HCT116 (cell line): Measurements from ENCODE around the gene TRPC6. TPM values are rescaled to one million over a fixed set of nuclear protein-coding genes. Genes with fewer than 3 reads are reported as not detected.

Experiments used
- ATAC-seq: fragments of 200-7000 bp; cut with Tn5 transposase; 2 replicates; pipeline ENCODE4 v1.9.1; 2020; ENCODE audit warnings: mild to moderate bottlenecking, moderate library complexity
- BruUV-seq: library from RNA; stranded (reverse); fragments of 400-500 nt; replicated peaks from 2 replicates; lab custom pipeline; 2021; lab: Mats Ljungman, UMichigan
- CTCF ChIA-PET: fragments of 300-600 bp; sonication (Branson Sonifier 250); formaldehyde crosslinking; loops from one replicate; lab custom pipeline; 2021; ENCODE audit warnings: antibody characterized with exemption; lab: Charles Lee
- POLR2A ChIA-PET: fragments of 300-600, 350-600 bp; sonication (Branson Sonifier 250); formaldehyde crosslinking; loops from one replicate; lab custom pipeline; 2021; ENCODE audit warnings: antibody characterized with exemption; lab: Charles Lee
- RAD21 ChIA-PET, 2 experiments: fragments of 300-600 bp; sonication (Branson Sonifier 250); formaldehyde crosslinking; loops; one replicate each; lab custom pipeline; 2023; ENCODE audit warnings: low total read pairs in 2 of 2; ENCODE audit not compliant: uncharacterized antibody in 2 of 2, unreplicated experiment in 2 of 2, low non-redundant PET in 1 of 2; lab: Charles Lee
- DNase-seq: peaks from one replicate; pipeline ENCODE4 v3.0.0-alpha.2; 2010; ENCODE audit warnings: low read depth, low spot score
- H2AFZ ChIP-seq: fragments of 200-600 bp; shearing (Covaris generic), sonication (generic); 2 replicates; pipeline ENCODE4 v1.6.1; 2017; ENCODE audit warnings: low read depth, mixed run types, mixed read lengths, antibody characterized with exemption, low read length; ENCODE audit not compliant: poor library complexity, severe bottlenecking
- H3K27ac ChIP-seq: 2 replicates; pipeline ENCODE4 v1.5.1; 2012; ENCODE audit warnings: low read depth, low read length
- H3K27me3 ChIP-seq: fragments of 200-600 bp; sonication (generic); 2 replicates; pipeline ENCODE4 v1.6.1; 2016; ENCODE audit warnings: mixed run types, low read length, mixed read lengths; ENCODE audit not compliant: insufficient read depth
- H3K36me3 ChIP-seq, 2 experiments: fragments of 200-500 bp in 1 of 2; fragments of 200-600 bp in 1 of 2; sonication (Bioruptor generic) in 1 of 2; sonication (generic) in 1 of 2; 2 replicates each; pipeline versions ENCODE4 v1.5.1 to v1.6.1; 2014 to 2016; ENCODE audit warnings: low read length in 2 of 2, inconsistent platforms in 1 of 2, mixed read lengths in 1 of 2, mixed run types in 1 of 2; ENCODE audit not compliant: insufficient read depth in 2 of 2, control insufficient read depth in 1 of 2
- H3K4me1 ChIP-seq, 2 experiments: fragments of 200-600 bp in 1 of 2; sonication (generic) in 1 of 2; 2 replicates each; pipeline versions ENCODE4 v1.5.1 to v1.6.1; 2012 to 2017; ENCODE audit warnings: low read length in 2 of 2, inconsistent platforms in 1 of 2, mild to moderate bottlenecking in 1 of 2, mixed read lengths in 1 of 2, mixed run types in 1 of 2, moderate library complexity in 1 of 2; ENCODE audit not compliant: insufficient read depth in 2 of 2, control insufficient read depth in 1 of 2
- H3K4me2 ChIP-seq: fragments of 200-600 bp; sonication (generic); 2 replicates; pipeline ENCODE4 v1.6.1; 2017; ENCODE audit warnings: mixed run types, low read length, mixed read lengths
- H3K4me3 ChIP-seq, 2 experiments: fragments of 200-600 bp in 1 of 2; sonication (generic) in 1 of 2; replicated peaks in 1 of 2; 2 replicates each; pipeline ENCODE4 v1.5.1; 2011 to 2016; ENCODE audit warnings: low read length in 2 of 2, control low read depth in 1 of 2, low read depth in 1 of 2, mild to moderate bottlenecking in 1 of 2, mixed read lengths in 1 of 2, mixed run types in 1 of 2
- H3K79me2 ChIP-seq: fragments of 200-600 bp; sonication (generic); 2 replicates; pipeline ENCODE4 v1.6.1; 2017; ENCODE audit warnings: mild to moderate bottlenecking, mixed run types, low read length, moderate library complexity, mixed read lengths; ENCODE audit not compliant: insufficient read depth
- H3K9ac ChIP-seq: fragments of 200-600 bp; sonication (generic); 2 replicates; pipeline ENCODE4 v1.6.1; 2016; ENCODE audit warnings: low read length, mixed read lengths
- H3K9me2 ChIP-seq: fragments of 200-600 bp; sonication (generic), shearing (Covaris generic); 2 replicates; pipeline ENCODE4 v1.6.1; 2017; ENCODE audit warnings: mixed run types, mild to moderate bottlenecking, moderate library complexity; ENCODE audit not compliant: insufficient read depth
- H3K9me3 ChIP-seq, 2 experiments: fragments of 200-500 bp in 1 of 2; fragments of 200-600 bp in 1 of 2; sonication (Bioruptor generic) in 1 of 2; sonication (generic) in 1 of 2; 2 replicates each; pipeline ENCODE4 v1.6.1; 2014 to 2017; ENCODE audit warnings: low read length in 2 of 2, mixed read lengths in 2 of 2, inconsistent platforms in 1 of 2, low read depth in 1 of 2, mild to moderate bottlenecking in 1 of 2, mixed run types in 1 of 2, moderate library complexity in 1 of 2; ENCODE audit not compliant: control insufficient read depth in 1 of 2, insufficient read depth in 1 of 2
- H4K20me1 ChIP-seq: fragments of 200-600 bp; sonication (generic), shearing (Covaris generic); 2 replicates; pipeline ENCODE4 v1.6.1; 2017; ENCODE audit warnings: mixed run types, mild to moderate bottlenecking, moderate library complexity; ENCODE audit not compliant: insufficient read depth
- CBX3 ChIP-seq: IDR thresholded peaks from 2 replicates; pipeline ENCODE4 v1.6.1; 2012; ENCODE audit warnings: low read depth
- EGR1 ChIP-seq: IDR thresholded peaks from 2 replicates; pipeline ENCODE4 v1.6.1; 2012; ENCODE audit warnings: low read depth
- ELF1 ChIP-seq: IDR thresholded peaks from 2 replicates; pipeline ENCODE4 v1.6.1; 2012; ENCODE audit warnings: low read depth, borderline replicate concordance
- EZH2phosphoT487 ChIP-seq: fragments of 200-600 bp; IDR thresholded peaks from 2 replicates; pipeline ENCODE4 v1.6.1; 2018; ENCODE audit warnings: antibody characterized with exemption, borderline replicate concordance
- FOSL1 ChIP-seq: IDR thresholded peaks from 2 replicates; pipeline ENCODE4 v1.6.1; 2012; ENCODE audit warnings: low read depth
- MAX ChIP-seq: IDR thresholded peaks from 2 replicates; pipeline ENCODE4 v1.6.1; 2012
- POLR2A ChIP-seq: IDR thresholded peaks from 2 replicates; pipeline ENCODE4 v1.7.0; 2011; ENCODE audit warnings: borderline replicate concordance; ENCODE audit not compliant: insufficient read depth, insufficient read length; ENCODE audit errors: extremely low read depth
- POLR2AphosphoS5 ChIP-seq: IDR thresholded peaks from 2 replicates; pipeline ENCODE4 v1.6.1; 2011; ENCODE audit warnings: mild to moderate bottlenecking, low read depth, low read length, moderate library complexity
- SRF ChIP-seq: IDR thresholded peaks from 2 replicates; pipeline ENCODE4 v1.6.1; 2012; ENCODE audit warnings: low read depth
- TCF7L2 ChIP-seq: IDR thresholded peaks from 2 replicates; pipeline ENCODE4 v1.7.0; 2011; ENCODE audit warnings: borderline replicate concordance, inconsistent platforms; ENCODE audit not compliant: insufficient read depth, insufficient read length; ENCODE audit errors: extremely low read depth
- YY1 ChIP-seq: IDR thresholded peaks from 2 replicates; pipeline ENCODE4 v1.6.1; 2011; ENCODE audit warnings: low read length, low read depth, moderate library complexity, mild to moderate bottlenecking; ENCODE audit not compliant: insufficient replicate concordance; ENCODE audit errors: extremely low read depth
- ZFX ChIP-seq: fragments of 450-650 bp; IDR thresholded peaks from 2 replicates; pipeline ENCODE4 v1.6.1; 2017
- ZNF274 ChIP-seq: fragments of 200-500 bp; sonication (Bioruptor generic); IDR thresholded peaks from 2 replicates; pipeline ENCODE4 v1.6.1; 2014; ENCODE audit warnings: mild to moderate bottlenecking, low read depth, low read length, inconsistent platforms
- intact Hi-C: fragments of 100-400 bp; cut with micrococcal nuclease; formaldehyde crosslinking; loops from 2 replicates; pipeline ENCODE4 v1.10.0; 2022
- total RNA-seq: library from RNA; stranded (reverse); gene quantifications from one replicate; pipeline ENCODE4 v1.2.1, GENCODE V29; 2021; ENCODE audit not compliant: unreplicated experiment
- TF ChIP-seq, protein P1 (sequence below): IDR thresholded peaks from 2 replicates; pipeline ENCODE4 v1.6.1; 2011; ENCODE audit warnings: mild to moderate bottlenecking, low read length, moderate library complexity; ENCODE audit not compliant: insufficient replicate concordance; ENCODE audit errors: extremely low read depth

TRPC6 gene
- total RNA-seq, 1 experiment from 2014 or later = not detected

DNA sequence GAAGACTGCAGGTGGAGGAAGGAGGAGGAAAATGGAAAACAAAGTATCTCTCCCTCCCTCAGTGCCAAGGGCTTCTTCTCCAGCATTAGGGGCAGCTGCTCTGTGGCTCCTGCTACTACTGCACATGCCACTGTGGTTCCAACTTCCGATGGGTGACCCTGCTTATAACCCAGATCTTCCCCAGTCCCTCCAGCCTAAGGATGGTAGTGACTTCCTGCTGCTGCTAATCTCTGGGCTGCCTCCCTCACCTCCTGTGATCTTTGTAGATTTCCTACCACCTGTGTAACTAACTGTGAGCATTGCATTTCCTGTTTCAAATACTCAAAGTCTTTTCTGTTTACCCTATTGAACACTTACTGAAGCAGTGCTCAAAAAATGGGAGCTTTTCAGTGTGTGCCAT, 28.7 kb upstream of the TRPC6 start:
- H3K4me3 ChIP-seq = no peak overlapping the region
- ChIA-PET POLR2A (no interaction called here), CTCF (no interaction called here), RAD21 (no interaction called here)
- H3K36me3 ChIP-seq = no peaks in the 10 kb centered on the region
- no peak for ATAC-seq
- no peak for TF ChIP-seq FOSL1
- TF ChIP-seq EGR1 = no peak
- no peak for TF ChIP-seq SRF
- no peak for TF ChIP-seq ZNF274
- no peak for TF ChIP-seq CBX3
- TF ChIP-seq MAX = no peak
- TF ChIP-seq ELF1 = no peak
- TF ChIP-seq ZFX = no peak
- no peak for TF ChIP-seq POLR2AphosphoS5
- TF ChIP-seq POLR2A = no peak
- no peak for TF ChIP-seq TCF7L2
- TF ChIP-seq YY1 = no peak
- TF ChIP-seq, protein P1, sequence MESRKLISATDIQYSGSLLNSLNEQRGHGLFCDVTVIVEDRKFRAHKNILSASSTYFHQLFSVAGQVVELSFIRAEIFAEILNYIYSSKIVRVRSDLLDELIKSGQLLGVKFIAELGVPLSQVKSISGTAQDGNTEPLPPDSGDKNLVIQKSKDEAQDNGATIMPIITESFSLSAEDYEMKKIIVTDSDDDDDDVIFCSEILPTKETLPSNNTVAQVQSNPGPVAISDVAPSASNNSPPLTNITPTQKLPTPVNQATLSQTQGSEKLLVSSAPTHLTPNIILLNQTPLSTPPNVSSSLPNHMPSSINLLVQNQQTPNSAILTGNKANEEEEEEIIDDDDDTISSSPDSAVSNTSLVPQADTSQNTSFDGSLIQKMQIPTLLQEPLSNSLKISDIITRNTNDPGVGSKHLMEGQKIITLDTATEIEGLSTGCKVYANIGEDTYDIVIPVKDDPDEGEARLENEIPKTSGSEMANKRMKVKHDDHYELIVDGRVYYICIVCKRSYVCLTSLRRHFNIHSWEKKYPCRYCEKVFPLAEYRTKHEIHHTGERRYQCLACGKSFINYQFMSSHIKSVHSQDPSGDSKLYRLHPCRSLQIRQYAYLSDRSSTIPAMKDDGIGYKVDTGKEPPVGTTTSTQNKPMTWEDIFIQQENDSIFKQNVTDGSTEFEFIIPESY = no peak
- no peak for TF ChIP-seq EZH2phosphoT487
- no peaks in the 10 kb centered on the region for H3K9me2 ChIP-seq
- H3K4me2 ChIP-seq = no peak overlapping the region
- H4K20me1 ChIP-seq = no peaks in the 10 kb centered on the region
- H3K9ac ChIP-seq = no peak overlapping the region
- no peak overlapping the region for H2AFZ ChIP-seq
- intact Hi-C loops = no loop called here
- H3K27ac ChIP-seq = no peak overlapping the region
- H3K79me2 ChIP-seq = no peaks in the 10 kb centered on the region
- BruUV-seq = no TSS peak
- H3K9me3 ChIP-seq = no peaks in the 10 kb centered on the region
- H3K27me3 ChIP-seq = no peaks in the 10 kb centered on the region
- H3K4me1 ChIP-seq = no peaks in the 10 kb centered on the region
- no peak for DNase-seq
